Endometrial microvascular endothelial cells (primary cell): Measurements from ENCODE around the gene ERBB2. TPM values are rescaled to one million over a fixed set of nuclear protein-coding genes. Genes with fewer than 3 reads are reported as not detected.
"Not testable (repeated sequence)": the region's sequence is repeated elsewhere in the genome, so short reads cannot be mapped to it uniquely, and the experiment has no call there.

ENCODE experiments used
- in situ Hi-C: cut with HindIII; loops from 2 replicates; pipeline ENCODE4 v1.10.0; 2017; ENCODE audit warnings: low sequenced_read_pairs, low pct_unique_long_range_greater_than_20kb; ENCODE audit errors: inconsistent ontology term
- total RNA-seq: library from RNA; depleted of rRNA; stranded (reverse); fragments of >200 nt; gene quantifications from one replicate; pipeline ENCODE4 v1.2.3, GENCODE V29; 2015; ENCODE audit errors: inconsistent ontology term

The ERBB2 gene
- total RNA-seq, 1 donor from 2014 or later: 35.4 TPM

DNA sequence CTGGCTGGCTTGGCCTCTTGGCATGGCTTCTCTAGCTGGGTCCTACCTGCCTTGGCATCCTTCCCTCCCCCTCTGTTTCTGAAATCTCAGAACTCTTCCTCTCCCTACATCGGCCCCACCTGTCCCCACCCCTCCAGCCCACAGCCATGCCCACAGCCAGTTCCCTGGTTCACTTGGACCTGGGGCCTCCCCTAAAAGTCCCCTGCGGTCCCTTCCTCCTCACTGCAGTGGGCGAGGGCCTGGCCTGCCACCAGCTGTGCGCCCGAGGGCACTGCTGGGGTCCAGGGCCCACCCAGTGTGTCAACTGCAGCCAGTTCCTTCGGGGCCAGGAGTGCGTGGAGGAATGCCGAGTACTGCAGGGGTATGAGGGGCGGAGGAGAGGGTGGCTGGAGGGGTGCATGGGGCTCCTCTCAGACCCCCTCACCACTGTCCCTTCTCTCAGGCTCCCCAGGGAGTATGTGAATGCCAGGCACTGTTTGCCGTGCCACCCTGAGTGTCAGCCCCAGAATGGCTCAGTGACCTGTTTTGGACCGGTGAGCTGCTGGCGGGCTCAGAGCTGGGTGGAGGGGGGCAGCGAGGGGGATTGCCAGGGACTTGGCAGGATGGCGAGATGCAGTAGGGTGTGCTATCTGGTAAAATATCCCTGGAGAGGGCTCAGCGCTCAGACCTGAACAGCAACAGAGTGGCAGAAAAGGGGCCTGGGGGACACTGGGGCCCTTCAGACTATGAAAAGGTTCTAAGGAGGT lies 16.4 kb downstream of the ERBB2 start:
- in situ Hi-C loops: no loop called here

DNA sequence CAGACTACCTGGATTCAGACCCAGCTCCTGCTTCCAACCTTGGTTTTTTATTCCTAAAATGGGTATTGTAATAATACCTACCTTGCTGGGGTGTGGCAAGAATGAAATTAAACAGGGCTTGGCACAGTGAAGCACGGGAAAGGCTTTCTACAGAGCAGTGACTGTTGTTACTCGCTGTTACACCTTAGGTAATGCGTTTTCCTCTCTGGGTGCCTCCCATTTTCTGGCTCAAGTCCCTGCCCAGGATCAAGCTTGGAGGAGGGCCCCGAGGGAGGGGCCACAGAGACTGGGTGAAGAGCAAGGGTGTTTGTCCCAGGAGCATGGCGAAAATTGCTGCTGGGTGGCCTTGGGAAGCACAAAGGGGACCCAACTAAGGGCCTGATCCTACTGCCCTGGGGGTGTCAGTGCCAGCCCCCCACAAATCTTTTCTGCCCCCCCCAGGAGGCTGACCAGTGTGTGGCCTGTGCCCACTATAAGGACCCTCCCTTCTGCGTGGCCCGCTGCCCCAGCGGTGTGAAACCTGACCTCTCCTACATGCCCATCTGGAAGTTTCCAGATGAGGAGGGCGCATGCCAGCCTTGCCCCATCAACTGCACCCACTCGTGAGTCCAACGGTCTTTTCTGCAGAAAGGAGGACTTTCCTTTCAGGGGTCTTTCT lies 17.1 kb downstream of the ERBB2 start:
- in situ Hi-C loops: no loop called here

DNA sequence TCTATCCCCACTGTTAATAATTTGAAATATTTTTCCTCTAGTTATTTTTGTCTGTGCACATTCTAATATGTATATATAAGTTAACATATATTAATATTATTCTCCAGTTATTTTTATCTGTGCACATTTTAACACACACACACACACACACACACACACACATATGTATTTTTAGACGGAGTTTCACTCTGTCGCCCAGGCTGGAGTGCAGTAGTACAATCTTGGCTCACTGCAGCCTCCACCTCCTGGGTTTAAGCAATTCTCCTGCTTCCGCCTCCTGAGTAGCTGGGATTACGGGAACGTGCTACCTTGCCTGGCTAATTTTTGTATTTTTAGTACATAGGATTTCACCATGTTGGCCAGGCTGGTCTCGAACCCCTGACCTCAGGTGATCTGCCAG lies 17.8 kb downstream of the ERBB2 start:
- in situ Hi-C loops: no loop called here

DNA sequence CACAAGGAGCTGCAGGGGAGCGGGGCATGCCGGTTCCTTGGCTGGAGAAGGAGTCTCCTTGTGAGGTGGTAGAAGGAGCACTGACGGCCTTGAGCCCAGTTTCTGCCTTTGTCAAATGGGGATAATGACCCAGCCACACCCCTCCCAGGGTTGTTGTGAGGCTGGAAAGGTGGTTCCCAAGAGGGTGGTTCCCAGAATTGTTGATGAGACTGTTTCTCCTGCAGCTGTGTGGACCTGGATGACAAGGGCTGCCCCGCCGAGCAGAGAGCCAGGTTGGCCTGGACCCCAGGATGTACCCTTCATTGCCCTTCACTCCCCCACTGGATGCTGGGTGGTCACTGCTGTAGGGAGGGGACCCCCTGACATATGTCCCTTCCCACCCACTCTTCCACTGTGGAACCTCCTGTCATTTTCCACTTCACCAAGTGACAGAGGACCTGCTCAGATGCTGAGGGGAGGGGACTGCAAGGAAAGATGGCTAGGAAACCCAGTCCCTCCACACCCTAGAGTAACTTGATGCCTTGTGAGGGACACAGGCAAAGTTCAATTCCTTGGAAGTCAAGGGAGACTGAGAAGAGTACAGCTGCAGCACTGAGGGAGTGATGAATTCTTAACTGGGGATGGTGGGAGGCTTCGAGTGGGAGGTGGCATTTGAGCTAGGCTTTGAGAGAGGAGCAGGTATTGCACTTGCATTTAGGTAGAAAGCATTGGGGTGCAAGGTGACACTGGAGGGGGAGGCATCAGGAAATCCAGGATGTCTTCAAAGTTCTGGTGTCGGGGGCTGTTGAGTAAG lies 19.9 kb downstream of the ERBB2 start:
- in situ Hi-C loops: no loop called here

DNA sequence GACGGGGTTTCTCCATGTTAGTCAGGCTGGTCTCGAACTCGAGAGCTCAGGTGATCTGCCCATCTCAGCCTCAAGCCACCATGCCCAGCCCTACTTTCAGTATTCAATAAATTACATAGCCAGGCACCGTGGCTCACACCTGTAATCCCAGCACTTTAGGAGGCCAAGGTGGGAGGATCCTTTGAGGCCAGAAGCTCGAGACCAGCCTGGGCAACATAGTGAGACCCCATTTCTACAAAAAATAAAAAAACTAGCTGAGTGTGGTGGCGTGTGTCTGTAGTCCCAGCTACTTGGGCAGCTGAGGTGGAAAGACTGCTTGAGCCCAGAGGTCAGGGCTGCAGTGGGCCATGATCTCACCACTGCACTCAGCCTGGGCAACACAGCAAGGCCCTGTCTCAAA lies 22.2 kb downstream of the ERBB2 start:
- in situ Hi-C loops: no loop called here

DNA sequence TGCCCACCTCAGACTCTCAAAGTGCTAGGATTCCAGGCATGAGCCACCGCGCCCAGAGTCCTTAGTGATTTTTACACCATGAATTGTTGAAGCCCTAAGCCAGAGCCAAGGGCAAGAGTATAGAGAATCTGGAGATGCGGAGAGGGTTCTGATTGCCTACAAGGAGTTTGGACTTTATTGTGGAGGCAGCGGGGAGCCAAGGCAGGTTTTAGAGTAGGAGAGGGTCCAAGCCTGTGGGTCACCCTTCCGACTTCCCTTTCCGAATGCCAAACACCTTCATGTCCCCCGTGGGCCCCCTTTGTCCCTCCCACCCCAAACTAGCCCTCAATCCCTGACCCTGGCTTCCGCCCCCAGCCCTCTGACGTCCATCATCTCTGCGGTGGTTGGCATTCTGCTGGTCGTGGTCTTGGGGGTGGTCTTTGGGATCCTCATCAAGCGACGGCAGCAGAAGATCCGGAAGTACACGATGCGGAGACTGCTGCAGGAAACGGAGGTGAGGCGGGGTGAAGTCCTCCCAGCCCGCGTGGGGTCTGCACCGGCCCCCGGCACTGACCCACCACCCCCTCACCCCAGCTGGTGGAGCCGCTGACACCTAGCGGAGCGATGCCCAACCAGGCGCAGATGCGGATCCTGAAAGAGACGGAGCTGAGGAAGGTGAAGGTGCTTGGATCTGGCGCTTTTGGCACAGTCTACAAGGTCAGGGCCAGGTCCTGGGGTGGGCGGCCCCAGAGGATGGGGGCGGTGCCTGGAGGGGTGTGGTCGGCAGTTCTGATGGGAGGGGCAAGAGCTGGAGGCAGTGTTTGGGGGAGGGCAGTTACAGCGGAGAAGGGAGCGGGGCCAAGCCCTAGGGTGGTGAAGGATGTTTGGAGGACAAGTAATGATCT lies 23.3 kb downstream of the ERBB2 start:
- in situ Hi-C loops: no loop called here

DNA sequence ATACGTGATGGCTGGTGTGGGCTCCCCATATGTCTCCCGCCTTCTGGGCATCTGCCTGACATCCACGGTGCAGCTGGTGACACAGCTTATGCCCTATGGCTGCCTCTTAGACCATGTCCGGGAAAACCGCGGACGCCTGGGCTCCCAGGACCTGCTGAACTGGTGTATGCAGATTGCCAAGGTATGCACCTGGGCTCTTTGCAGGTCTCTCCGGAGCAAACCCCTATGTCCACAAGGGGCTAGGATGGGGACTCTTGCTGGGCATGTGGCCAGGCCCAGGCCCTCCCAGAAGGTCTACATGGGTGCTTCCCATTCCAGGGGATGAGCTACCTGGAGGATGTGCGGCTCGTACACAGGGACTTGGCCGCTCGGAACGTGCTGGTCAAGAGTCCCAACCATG lies 24.9 kb downstream of the ERBB2 start:
- in situ Hi-C loops: no loop called here

DNA sequence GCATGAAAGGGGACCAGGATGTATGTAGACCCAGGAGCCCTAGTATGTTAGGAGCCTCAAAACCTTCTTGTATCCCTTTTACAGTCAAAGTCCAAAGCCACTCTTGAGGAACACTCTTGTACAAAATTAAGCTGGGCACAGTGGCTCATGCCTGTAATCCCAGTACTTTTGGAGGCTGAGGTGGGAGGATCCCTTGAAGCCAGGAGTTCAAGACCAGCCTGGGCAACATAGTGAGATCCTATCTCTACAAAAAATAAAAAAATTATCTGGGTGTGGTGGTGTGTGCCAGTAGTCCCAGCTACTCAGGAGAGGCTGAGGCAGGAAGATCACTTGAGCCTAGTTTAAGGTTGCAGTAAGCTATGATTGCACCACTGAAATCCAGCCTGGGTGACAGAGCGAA lies 26.1 kb downstream of the ERBB2 start:
- in situ Hi-C loops: not testable (repeated sequence)

DNA sequence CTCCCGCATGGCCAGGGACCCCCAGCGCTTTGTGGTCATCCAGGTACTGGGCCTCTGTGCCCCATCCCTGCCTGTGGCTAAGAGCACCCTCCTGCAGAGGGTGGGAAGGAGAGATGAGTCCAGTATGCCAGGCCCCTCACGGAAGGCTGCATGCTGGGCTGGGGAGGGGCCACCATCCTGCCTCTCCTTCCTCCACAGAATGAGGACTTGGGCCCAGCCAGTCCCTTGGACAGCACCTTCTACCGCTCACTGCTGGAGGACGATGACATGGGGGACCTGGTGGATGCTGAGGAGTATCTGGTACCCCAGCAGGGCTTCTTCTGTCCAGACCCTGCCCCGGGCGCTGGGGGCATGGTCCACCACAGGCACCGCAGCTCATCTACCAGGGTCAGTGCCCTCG lies 26.8 kb downstream of the ERBB2 start:
- in situ Hi-C loops: no loop called here

DNA sequence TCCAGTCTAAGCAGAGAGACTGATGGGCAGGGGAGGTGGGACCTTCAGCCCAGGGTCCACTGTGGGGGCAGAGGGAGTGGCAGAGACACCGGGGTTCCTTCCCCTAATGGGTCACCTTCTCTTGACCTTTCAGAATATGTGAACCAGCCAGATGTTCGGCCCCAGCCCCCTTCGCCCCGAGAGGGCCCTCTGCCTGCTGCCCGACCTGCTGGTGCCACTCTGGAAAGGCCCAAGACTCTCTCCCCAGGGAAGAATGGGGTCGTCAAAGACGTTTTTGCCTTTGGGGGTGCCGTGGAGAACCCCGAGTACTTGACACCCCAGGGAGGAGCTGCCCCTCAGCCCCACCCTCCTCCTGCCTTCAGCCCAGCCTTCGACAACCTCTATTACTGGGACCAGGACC lies 27.7 kb downstream of the ERBB2 start:
- in situ Hi-C loops: no loop called here

DNA sequence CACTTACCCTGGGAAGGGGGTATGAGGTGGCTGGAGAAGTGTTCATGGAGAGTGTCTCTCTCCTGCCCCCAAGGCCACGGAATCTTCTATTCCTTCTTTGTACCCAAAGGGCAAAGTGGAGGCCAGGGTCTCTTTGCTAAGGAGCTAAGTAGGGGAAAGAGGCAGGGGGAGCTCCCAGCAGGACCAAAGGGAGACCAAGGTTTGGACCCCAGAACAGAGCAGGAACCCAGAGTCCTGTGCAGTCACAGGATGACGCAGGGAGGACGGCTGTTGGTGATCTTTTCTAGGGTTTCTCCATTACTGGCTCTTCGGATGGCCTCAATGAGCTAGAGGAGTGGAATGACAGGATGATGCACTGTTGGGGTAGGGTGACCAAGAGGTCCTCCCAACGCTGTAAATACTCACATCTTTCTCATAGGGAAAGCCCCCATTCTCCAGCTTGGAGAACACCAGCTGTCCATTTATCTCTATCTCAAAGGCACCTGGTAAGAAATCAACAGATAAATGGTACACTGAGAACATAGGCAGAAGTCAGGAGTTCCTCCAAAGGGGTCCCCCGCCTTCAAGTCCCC lies 29.5 kb downstream of the ERBB2 start:
- in situ Hi-C loops: no loop called here

DNA sequence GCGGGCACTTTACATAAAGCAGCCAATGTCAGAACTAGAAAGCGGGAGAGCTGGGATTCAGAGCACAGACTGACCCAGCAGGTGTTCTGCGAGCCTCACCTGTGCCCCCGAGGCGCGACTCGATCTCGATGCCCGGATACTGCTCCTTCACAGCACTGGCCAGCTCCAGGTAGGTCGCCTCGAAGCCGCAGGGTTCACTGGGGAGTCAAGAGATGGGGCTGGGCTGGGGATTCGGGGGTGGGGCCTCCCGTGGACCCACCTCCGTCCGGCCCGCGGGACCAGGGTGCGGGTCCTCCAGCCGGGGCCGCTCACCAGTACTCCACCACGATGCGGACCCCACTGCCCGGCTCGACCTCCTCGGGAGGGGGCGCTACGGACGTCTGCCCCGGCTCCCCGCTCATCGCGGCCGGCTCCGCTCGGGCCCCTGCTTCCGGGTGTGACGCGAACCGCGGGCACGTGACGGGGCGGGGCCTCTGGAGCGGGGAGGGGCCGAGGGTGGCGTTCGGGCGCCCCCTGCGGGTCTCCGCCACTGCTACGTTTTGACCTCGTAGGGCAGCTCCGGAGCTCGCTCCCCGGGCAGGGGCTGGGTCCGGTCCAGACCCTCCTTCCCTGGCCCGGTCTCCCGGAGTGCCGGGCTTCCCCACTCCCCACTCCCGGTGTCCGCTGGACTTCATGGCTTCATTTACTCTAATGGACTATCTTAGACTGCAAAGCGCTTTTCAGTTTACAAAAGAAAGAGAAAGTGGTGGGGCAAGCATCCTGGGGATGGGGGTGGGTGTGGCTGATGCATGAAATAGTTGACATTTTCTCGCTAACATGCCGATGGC lies 30.4 kb downstream of the ERBB2 start, which contains the start of gene MIEN1:
MIEN1 (minus strand) TSS at position 438 of the 827 bp plus-strand sequence; CDS start at position 401, 37 bp downstream.
- in situ Hi-C loops: no loop called here

DNA sequence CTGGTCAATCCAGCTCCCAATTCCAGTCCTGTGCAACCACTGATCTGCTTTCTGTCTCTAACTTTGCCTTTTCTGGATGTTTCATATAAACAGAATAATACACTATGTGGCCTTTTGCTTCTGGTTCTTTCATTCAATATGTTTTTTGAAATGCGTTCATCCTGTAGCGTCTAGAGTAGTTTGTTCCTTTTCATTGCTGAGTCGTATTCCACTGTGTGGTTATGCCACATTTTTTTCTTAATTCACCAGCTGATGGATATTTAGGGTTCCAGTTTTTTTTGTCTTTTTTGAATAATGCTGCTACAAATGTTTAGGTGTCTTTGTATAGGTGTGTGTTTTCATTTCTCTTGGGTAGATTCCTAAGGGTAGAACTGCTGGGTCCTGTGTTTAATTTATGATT lies 32.7 kb downstream of the ERBB2 start:
- in situ Hi-C loops: no loop called here

DNA sequence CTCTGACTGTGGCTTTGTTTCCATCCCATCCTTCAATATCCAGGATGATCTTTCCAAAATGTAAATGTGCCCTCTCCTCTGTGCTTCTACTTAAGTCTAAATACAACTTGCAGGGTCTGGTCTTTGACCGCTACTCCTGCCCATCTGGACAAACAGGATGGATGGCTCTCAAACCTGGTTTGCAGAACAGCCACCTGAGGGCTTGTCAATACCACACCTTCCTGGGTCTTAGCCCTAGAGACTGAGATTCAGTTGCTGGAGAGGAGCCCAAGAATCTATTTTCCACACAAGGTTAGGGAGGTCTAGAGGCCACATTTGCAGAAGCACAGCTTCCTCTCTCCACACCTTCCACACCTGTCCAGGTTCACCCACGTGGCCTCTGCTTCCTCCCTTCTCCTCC lies 36.0 kb downstream of the ERBB2 start:
- in situ Hi-C loops: no loop called here

DNA sequence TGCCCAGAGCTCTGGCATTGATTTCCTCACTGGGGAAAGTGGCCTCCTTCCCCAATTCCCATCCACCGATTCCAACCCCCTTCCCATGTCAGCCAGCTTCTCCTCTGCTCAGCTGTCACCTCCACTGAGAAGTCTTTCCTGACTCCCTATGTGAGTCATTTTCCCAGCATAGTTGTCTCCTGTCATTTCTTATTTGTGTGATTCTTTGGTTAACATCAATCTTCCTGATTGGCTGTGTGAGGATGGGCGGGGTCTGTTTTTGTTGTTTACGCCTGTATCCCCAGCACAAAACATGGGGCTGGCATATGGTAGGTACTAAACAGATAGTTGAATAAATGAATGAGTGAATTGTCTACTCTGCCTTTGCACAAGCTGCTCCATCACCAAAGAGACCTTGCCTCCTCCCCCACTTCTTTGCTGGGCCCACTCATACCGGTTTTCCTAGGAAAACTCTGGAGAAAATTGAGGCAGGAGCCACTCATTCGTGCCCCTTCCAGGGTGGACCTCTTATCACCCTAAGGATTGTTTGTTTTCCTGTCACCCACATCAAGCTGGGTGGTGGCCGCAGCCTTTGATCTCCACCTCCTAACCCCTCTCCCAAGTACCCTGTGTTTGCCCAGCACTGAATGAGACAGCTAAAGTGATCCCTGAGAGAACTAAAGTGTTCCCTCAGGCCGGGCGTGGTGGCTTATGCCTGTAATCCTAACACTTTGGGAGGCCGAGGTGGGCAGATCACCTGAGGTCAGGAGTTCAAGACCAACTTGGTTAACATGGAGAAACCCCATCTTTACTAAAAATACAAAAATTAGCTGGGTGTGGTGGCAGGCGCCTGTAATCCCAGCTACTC lies 36.7 kb downstream of the ERBB2 start:
- in situ Hi-C loops: no loop called here

DNA sequence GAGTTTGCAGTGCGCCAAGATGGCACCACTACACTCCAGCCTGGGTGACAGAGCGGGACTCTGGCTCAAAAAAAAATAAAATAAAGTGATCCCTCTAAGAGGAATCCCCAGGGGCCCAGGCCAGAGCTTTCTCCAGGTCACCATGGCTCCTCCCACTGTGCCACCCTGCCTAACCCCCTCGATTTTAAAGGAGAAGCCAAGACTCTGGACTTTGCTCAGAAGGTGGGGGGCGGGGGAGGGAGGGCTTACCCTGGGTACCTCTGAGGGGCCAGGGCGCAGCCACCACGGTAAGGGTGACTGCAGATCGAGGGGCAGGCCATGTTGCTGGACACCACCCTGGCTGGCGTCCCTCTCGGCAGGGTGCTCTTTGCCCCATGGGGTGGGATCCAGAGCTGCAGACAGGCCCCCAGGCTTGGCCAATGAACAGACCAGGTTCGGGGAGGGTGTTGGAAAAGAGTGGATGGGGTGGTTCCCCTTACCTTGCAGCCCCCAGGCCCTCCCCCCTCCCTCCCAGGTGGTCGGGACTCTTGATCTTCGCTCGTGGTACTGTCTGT lies 37.4 kb downstream of the ERBB2 start:
- in situ Hi-C loops: no loop called here
